NT2/D1 (cell line): Measurements from ENCODE around the gene CCNQ.

Experiments
- YY1 ChIP-seq: IDR thresholded peaks from 2 replicates; pipeline ENCODE4 v1.6.1; 2011; ENCODE audit not compliant: insufficient read length, insufficient read depth
- ZNF274 ChIP-seq: IDR thresholded peaks from 2 replicates; pipeline ENCODE4 v1.6.1; 2011; ENCODE audit warnings: mild to moderate bottlenecking, low read depth, low read length

- TF ChIP-seq ZNF274 (no peak), YY1 (no peak)
Observed at GRCh38 chrX:153598541-153599191, at the start of gene CCNQ.
